ENCODE results near the gene FANCD2OS. TPM values are rescaled to one million over a fixed set of nuclear protein-coding genes. Genes with fewer than 3 reads are reported as not detected.
A peak's percentile ranks its signal among the peaks of the same experiment; 100 is the strongest.

The FANCD2OS gene, protein sequence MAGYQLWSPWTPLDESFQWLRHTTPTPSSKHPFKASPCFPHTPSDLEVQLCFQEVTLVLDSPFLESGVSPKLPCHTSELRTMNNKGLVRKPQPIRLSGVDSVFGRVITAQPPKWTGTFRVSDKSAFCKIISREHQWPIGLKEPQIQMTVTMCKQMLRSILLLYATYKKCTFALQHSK
- not detected in 2 replicates for total RNA-seq (2021)
- long read RNA-seq, partial matches to known transcripts, result 0 of 7 reads
- long read RNA-seq, other reads (novel, unspliced or antisense), result 7 of 7 reads

DNA sequence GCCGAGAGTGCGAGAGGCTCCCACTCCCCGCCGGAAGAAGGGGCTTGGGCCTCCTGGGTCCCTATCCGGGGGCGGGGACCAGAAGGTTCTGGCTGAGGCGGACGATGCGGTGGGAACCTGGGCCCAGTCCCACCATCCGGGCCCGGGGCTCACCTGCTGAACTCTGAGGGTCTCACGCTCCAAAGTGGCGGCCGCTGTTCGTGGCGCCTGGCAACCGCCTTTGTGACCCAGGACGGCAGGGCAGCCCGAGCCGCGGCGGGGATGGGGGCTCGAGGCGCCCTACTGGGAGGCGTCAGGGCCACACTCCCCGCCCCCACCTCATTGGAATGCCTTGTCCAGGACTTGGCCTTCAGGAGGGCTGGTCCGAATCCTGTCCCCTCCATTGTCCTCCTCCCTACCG is at the start of gene FANCD2OS:
TSS of gene FANCD2OS (minus strand) at position 165 of the 400 bp plus-strand sequence. CDS start 3,481 bp downstream, outside the sequence.
- no peak within 1 kb of the TSS for H3T11ph ChIP-seq (ENCODE audit: low read length)
- no peak within 1 kb of the TSS for H3K23ac ChIP-seq (ENCODE audit: insufficient read length, low read depth, low read length)
- no peak within 1 kb of the TSS for H3K18ac ChIP-seq (ENCODE audit: insufficient read length, low read depth, low read length)
- H2BK20ac ChIP-seq (ENCODE audit: low read depth, low read length, poor library complexity, severe bottlenecking), result no peak within 1 kb of the TSS
- H3K4ac ChIP-seq (ENCODE audit: low read depth, low read length), result no peak within 1 kb of the TSS; the same call in 1 of the 2 replicates
- no peaks in the 10 kb centered on the region for H3K79me1 ChIP-seq (ENCODE audit: insufficient read depth, low read depth, low read length, poor library complexity, severe bottlenecking)
- H3K23me2 ChIP-seq (ENCODE audit: insufficient read length, low read depth, low read length, poor library complexity, severe bottlenecking), result no peaks in the 10 kb centered on the region
- TF ChIP-seq, protein P1, sequence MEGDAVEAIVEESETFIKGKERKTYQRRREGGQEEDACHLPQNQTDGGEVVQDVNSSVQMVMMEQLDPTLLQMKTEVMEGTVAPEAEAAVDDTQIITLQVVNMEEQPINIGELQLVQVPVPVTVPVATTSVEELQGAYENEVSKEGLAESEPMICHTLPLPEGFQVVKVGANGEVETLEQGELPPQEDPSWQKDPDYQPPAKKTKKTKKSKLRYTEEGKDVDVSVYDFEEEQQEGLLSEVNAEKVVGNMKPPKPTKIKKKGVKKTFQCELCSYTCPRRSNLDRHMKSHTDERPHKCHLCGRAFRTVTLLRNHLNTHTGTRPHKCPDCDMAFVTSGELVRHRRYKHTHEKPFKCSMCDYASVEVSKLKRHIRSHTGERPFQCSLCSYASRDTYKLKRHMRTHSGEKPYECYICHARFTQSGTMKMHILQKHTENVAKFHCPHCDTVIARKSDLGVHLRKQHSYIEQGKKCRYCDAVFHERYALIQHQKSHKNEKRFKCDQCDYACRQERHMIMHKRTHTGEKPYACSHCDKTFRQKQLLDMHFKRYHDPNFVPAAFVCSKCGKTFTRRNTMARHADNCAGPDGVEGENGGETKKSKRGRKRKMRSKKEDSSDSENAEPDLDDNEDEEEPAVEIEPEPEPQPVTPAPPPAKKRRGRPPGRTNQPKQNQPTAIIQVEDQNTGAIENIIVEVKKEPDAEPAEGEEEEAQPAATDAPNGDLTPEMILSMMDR (conservative IDR thresholded peaks at IDR 0.05), result no peak
- no peak within 1 kb of the TSS for H2AK5ac ChIP-seq (ENCODE audit: insufficient read length, low read length)
- H3K56ac ChIP-seq (ENCODE audit: insufficient read length, low read depth, low read length), result no peak within 1 kb of the TSS
- no peaks in the 10 kb centered on the region for H3K9me3 ChIP-seq (ENCODE audit: control insufficient read depth, low read depth, low read length)
- no peak within 1 kb of the TSS for H2BK5ac ChIP-seq (ENCODE audit: insufficient read length, low read length)
- no peak within 1 kb of the TSS for H2BK120ac ChIP-seq (ENCODE audit: low read depth, low read length, poor library complexity, severe bottlenecking)
- no peak within 1 kb of the TSS for H3K9ac ChIP-seq (ENCODE audit: extremely low read depth, insufficient read length, low read length)
- H3K4me2 ChIP-seq (ENCODE audit: insufficient read depth, insufficient read length, low read length), result no peak within 1 kb of the TSS
- no peaks in the 10 kb centered on the region for H3K79me2 ChIP-seq (ENCODE audit: insufficient read depth, low read length)
- peak; percentile 28 for DNase-seq
- H4K8ac ChIP-seq (replicated peaks; ENCODE audit: insufficient read length, low read depth, low read length), result no peak within 1 kb of the TSS
- Mint-ChIP-seq H3K9me3 (no peaks in the 10 kb centered on the region), H3K36me3 (ENCODE audit: insufficient read depth in 1 of 3, low read depth in 3 of 3) (no peaks in the 10 kb centered on the region), H3K4me1 (no peaks in the 10 kb centered on the region), H3K4me3 (no peak within 1 kb of the TSS), H3K27me3 (ENCODE audit: low read depth) (peaks cover 1% of the 10 kb centered on the region; the same call in 1 of the 2 replicates), H3K27ac (peak within 1 kb of the TSS in 1 of 3 experiments; percentile 40; a peak in 2 of 7 replicates)
- H2BK15ac ChIP-seq (ENCODE audit: low read depth, low read length), result no peak within 1 kb of the TSS
- no peak within 1 kb of the TSS for H4K91ac ChIP-seq (ENCODE audit: insufficient read length, low read depth, low read length)
- H2BK12ac ChIP-seq (ENCODE audit: insufficient read length, low read depth, low read length), result no peak within 1 kb of the TSS
- no CpG with 5 or more reads among the region's 28 CpGs for WGBS (ENCODE audit: extremely low coverage, insufficient read length, low lambda C conversion rate)
- no peak within 1 kb of the TSS for H4K5ac ChIP-seq (ENCODE audit: insufficient read length, low read depth, low read length)
- no peaks in the 10 kb centered on the region for H3K27me3 ChIP-seq (ENCODE audit: insufficient read depth, low read length)
- H3K14ac ChIP-seq (ENCODE audit: insufficient read depth, low read length), result no peak within 1 kb of the TSS; the same call in 1 of the 2 replicates
- no peak within 1 kb of the TSS for H3K27ac ChIP-seq (ENCODE audit: insufficient read length, low read depth, low read length)
- no peaks in the 10 kb centered on the region for H3K4me1 ChIP-seq (ENCODE audit: insufficient read depth, low read length)
- no peaks in the 10 kb centered on the region for H4K20me1 ChIP-seq (ENCODE audit: control insufficient read depth, insufficient read depth, insufficient read length)
- no peak within 1 kb of the TSS for H2AFZ ChIP-seq (ENCODE audit: low read length)

Measured in H9 (cell line).